ENCODE results near the gene SLC9A4.

Gene SLC9A4

GRCh38 chr2:102522162-102522561 lies 49.1 kb downstream of the SLC9A4 start:
- H3K27me3 ChIP-seq (ENCODE audit: insufficient read depth, low read length): no peaks in the 10 kb centered on the region
- H3K36me3 ChIP-seq (ENCODE audit: insufficient read depth, low read depth, low read length): no peaks in the 10 kb centered on the region
- H3K9me3 ChIP-seq (ENCODE audit: insufficient read depth, low read depth, low read length): no peaks in the 10 kb centered on the region
- H3K27ac ChIP-seq (ENCODE audit: low read length): no peak overlapping the region
- H3K4me1 ChIP-seq (ENCODE audit: insufficient read depth, low read length): no peaks in the 10 kb centered on the region
- no peak overlapping the region for H3K9ac ChIP-seq (ENCODE audit: low read depth, low read length)
- H3K4me3 ChIP-seq (ENCODE audit: low read length): no peak overlapping the region

DNA sequence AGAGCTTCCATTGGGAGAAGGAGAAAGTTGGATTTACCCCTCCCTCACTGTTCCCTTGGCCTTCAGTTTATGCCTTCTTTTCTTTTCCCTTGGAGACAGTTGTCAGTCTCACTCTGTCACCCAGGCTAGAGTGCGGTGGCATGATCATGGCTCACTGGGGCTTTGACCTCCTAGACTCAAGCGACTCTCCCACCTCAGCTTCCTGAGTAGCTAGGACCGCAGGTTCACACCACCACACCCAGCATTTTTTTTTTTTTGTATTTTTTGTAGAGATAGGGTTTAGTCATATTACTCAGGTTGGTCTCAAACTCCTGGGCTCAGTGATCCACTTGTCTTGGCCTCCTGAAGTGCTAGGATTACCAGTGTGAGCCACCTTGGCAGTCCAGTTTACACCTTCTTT lies 49.9 kb downstream of the SLC9A4 start:
- Histone ChIP-seq H3K4me1 (ENCODE audit: insufficient read depth, low read length) (no peaks in the 10 kb centered on the region), H3K27me3 (ENCODE audit: insufficient read depth, low read length) (no peaks in the 10 kb centered on the region), H3K9ac (ENCODE audit: low read depth, low read length) (no peak overlapping the region), H3K36me3 (ENCODE audit: insufficient read depth, low read depth, low read length) (no peaks in the 10 kb centered on the region), H3K4me3 (ENCODE audit: low read length) (no peak overlapping the region), H3K27ac (ENCODE audit: low read length) (no peak overlapping the region), H3K9me3 (ENCODE audit: insufficient read depth, low read depth, low read length) (no peaks in the 10 kb centered on the region)

- no peak overlapping the region for H3K9ac ChIP-seq (ENCODE audit: low read depth, low read length)
- no peaks in the 10 kb centered on the region for H3K4me1 ChIP-seq (ENCODE audit: insufficient read depth, low read length)
- no peaks in the 10 kb centered on the region for H3K36me3 ChIP-seq (ENCODE audit: insufficient read depth, low read depth, low read length)
- H3K4me3 ChIP-seq (ENCODE audit: low read length): no peak overlapping the region
- H3K9me3 ChIP-seq (ENCODE audit: insufficient read depth, low read depth, low read length): no peaks in the 10 kb centered on the region
- H3K27me3 ChIP-seq (ENCODE audit: insufficient read depth, low read length): no peaks in the 10 kb centered on the region
- H3K27ac ChIP-seq (ENCODE audit: low read length): no peak overlapping the region
These were observed 50.6 kb downstream of the SLC9A4 start for GRCh38 chr2:102523651-102524050.

- Histone ChIP-seq H3K36me3 (ENCODE audit: insufficient read depth, low read depth, low read length) (no peaks in the 10 kb centered on the region), H3K27me3 (ENCODE audit: insufficient read depth, low read length) (no peaks in the 10 kb centered on the region), H3K4me3 (ENCODE audit: low read length) (no peak overlapping the region), H3K9ac (ENCODE audit: low read depth, low read length) (no peak overlapping the region), H3K27ac (ENCODE audit: low read length) (no peak overlapping the region), H3K9me3 (ENCODE audit: insufficient read depth, low read depth, low read length) (no peaks in the 10 kb centered on the region), H3K4me1 (ENCODE audit: insufficient read depth, low read length) (no peaks in the 10 kb centered on the region)
These were observed 54.1 kb downstream of the SLC9A4 start for GRCh38 chr2:102527086-102527485.

GRCh38 chr2:102538491-102538890 lies 65.5 kb downstream of the SLC9A4 start:
- Histone ChIP-seq H3K27ac (ENCODE audit: low read length) (no peak overlapping the region), H3K36me3 (ENCODE audit: insufficient read depth, low read depth, low read length) (no peaks in the 10 kb centered on the region), H3K4me3 (ENCODE audit: low read length) (no peak overlapping the region), H3K4me1 (ENCODE audit: insufficient read depth, low read length) (no peaks in the 10 kb centered on the region), H3K9ac (ENCODE audit: low read depth, low read length) (no peak overlapping the region), H3K27me3 (ENCODE audit: insufficient read depth, low read length) (no peaks in the 10 kb centered on the region), H3K9me3 (ENCODE audit: insufficient read depth, low read depth, low read length) (no peaks in the 10 kb centered on the region)

GRCh38 chr2:102540882-102541281 lies 67.9 kb downstream of the SLC9A4 start:
- H3K9ac ChIP-seq (ENCODE audit: low read depth, low read length): no peak overlapping the region
- H3K4me3 ChIP-seq (ENCODE audit: low read length): no peak overlapping the region
- no peaks in the 10 kb centered on the region for H3K9me3 ChIP-seq (ENCODE audit: insufficient read depth, low read depth, low read length)
- no peaks in the 10 kb centered on the region for H3K4me1 ChIP-seq (ENCODE audit: insufficient read depth, low read length)
- no peak overlapping the region for H3K27ac ChIP-seq (ENCODE audit: low read length)
- H3K36me3 ChIP-seq (ENCODE audit: insufficient read depth, low read depth, low read length): no peaks in the 10 kb centered on the region
- no peaks in the 10 kb centered on the region for H3K27me3 ChIP-seq (ENCODE audit: insufficient read depth, low read length)

GRCh38 chr2:102544182-102544581 lies 71.2 kb downstream of the SLC9A4 start:
- Histone ChIP-seq H3K9ac (ENCODE audit: low read depth, low read length) (no peak overlapping the region), H3K27me3 (ENCODE audit: insufficient read depth, low read length) (no peaks in the 10 kb centered on the region), H3K4me3 (ENCODE audit: low read length) (no peak overlapping the region), H3K9me3 (ENCODE audit: insufficient read depth, low read depth, low read length) (peaks cover under 1% of the 10 kb centered on the region; the same call in 1 of the 2 replicates), H3K27ac (ENCODE audit: low read length) (no peak overlapping the region), H3K4me1 (ENCODE audit: insufficient read depth, low read length) (no peaks in the 10 kb centered on the region), H3K36me3 (ENCODE audit: insufficient read depth, low read depth, low read length) (no peaks in the 10 kb centered on the region)

DNA sequence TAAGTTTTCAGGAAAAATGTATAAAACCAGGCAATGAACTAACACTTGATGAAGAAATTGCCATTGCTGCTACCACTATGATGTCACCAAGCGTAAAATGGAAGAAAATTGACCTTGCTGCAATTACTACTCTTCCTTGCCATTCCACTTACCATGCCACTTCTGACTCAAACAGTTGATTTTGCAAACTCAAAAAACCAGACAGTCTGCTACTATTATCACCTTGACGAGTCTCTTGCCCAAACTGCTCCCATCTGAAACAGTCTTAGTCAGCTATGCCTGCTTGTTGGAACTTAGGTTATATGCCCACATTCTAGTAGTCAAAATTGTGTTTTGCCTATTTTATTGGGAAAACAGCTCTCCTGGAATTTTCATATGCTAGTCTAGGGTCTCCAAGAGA lies 74.4 kb downstream of the SLC9A4 start:
- H3K27me3 ChIP-seq (ENCODE audit: insufficient read depth, low read length): no peaks in the 10 kb centered on the region
- no peak overlapping the region for H3K9ac ChIP-seq (ENCODE audit: low read depth, low read length)
- H3K4me3 ChIP-seq (ENCODE audit: low read length): no peak overlapping the region
- peaks cover 3% of the 10 kb centered on the region; the same call in 1 of the 2 replicates for H3K9me3 ChIP-seq (ENCODE audit: insufficient read depth, low read depth, low read length)
- H3K36me3 ChIP-seq (ENCODE audit: insufficient read depth, low read depth, low read length): no peaks in the 10 kb centered on the region
- H3K4me1 ChIP-seq (ENCODE audit: insufficient read depth, low read length): no peaks in the 10 kb centered on the region
- no peak overlapping the region for H3K27ac ChIP-seq (ENCODE audit: low read length)

DNA sequence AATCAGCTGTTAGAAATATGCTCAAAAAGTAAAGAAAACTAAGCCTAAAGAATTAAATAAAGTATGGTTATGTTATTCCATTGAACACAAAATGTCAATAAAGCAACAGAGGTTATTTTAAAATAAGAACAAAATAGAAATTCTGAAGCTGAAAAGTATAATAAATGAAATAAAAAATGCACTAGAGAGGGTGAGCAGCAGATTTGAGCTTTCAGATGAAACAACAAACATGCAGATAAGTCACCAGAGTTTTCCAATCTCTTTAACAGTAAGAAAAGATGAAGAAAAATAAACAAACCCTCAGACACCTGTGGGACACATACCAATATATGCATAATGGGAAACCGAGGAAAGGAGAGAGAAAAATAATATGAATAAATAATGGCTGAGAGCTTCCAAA lies 76.0 kb downstream of the SLC9A4 start:
- Histone ChIP-seq H3K27ac (ENCODE audit: low read length) (no peak overlapping the region), H3K4me1 (ENCODE audit: insufficient read depth, low read length) (no peaks in the 10 kb centered on the region), H3K9me3 (ENCODE audit: insufficient read depth, low read depth, low read length) (peaks cover 6% of the 10 kb centered on the region; the same call in 1 of the 2 replicates), H3K4me3 (ENCODE audit: low read length) (no peak overlapping the region), H3K27me3 (ENCODE audit: insufficient read depth, low read length) (no peaks in the 10 kb centered on the region), H3K36me3 (ENCODE audit: insufficient read depth, low read depth, low read length) (no peaks in the 10 kb centered on the region), H3K9ac (ENCODE audit: low read depth, low read length) (no peak overlapping the region)

DNA sequence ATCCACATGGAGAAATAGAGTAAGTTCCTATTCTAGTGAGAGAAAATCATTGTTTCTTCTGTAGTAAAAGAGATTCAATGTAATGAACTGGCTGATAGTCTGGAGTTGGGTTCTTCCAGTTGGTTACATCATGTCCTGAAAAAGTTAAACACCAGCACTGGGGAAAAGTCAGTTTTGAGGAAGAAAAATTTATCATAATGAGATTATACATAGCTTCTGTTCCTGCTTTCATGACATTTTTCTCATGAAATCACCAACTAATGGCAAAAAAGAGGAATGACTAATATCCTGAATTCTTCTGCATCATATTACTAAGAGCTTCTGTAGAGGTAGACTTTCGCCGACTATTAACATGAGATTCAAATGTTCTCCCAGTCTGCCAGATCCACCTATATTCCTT lies 77.1 kb downstream of the SLC9A4 start:
- Histone ChIP-seq H3K36me3 (ENCODE audit: insufficient read depth, low read depth, low read length) (no peaks in the 10 kb centered on the region), H3K4me3 (ENCODE audit: low read length) (no peak overlapping the region), H3K27me3 (ENCODE audit: insufficient read depth, low read length) (no peaks in the 10 kb centered on the region), H3K9ac (ENCODE audit: low read depth, low read length) (no peak overlapping the region), H3K9me3 (ENCODE audit: insufficient read depth, low read depth, low read length) (peaks cover 6% of the 10 kb centered on the region; the same call in 1 of the 2 replicates), H3K4me1 (ENCODE audit: insufficient read depth, low read length) (no peaks in the 10 kb centered on the region), H3K27ac (ENCODE audit: low read length) (no peak overlapping the region)

DNA sequence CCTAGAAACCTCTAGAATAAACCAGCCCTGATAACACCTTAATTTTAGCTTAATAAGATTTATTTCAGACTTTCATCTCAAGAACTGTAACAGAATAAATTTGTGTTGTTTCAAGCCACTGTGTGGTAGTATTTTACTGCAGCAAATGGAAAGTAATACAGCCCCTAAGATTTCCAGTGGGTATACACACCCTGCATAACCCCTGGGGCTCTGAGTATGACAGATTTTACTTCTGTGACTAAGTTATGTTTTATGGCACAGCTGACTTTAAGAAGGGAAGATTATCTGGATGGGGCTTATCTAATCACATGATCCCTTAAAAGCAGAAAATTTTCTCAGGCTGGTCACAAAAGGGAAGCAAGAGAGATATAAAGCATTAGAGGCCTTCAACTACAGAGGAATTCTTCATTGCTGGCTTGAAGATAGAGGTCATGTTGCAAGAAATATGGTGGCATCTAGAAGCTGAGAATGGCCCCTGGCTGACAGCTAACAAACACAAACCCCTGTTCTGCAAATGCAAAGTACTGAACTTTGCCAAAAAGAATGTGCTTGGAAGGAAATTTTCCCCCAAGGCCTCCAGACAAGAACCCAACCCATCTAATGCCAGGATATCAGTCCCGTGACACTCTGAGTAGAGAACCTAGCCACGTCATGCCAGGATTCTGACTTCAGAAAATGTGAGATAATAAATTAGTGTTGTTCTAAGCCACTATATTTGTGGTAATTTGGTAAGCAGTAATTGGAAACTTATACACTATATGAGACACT lies 78.5 kb downstream of the SLC9A4 start:
- no peaks in the 10 kb centered on the region for H3K36me3 ChIP-seq (ENCODE audit: insufficient read depth, low read depth, low read length)
- H3K9me3 ChIP-seq (ENCODE audit: insufficient read depth, low read depth, low read length): peaks cover 6% of the 10 kb centered on the region; the same call in 1 of the 2 replicates

DNA sequence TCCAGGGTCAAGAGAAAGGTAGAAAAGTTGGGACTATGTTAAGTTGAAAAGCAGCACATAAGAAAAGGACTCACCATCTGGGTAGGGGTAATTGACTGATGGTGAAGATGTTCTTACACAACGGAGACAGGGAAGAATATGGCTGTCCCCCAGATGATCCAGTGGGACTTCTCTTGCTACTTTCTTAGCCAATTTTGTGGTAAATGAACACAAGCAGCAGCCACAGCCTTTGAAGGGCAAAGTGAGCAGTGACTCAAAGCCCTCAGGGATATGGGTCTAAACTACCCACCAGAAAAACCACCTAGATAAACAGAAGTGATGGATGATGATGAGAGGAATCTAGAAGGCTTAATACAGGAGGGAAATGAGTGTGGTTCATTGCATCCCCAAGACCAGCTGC lies 80.6 kb downstream of the SLC9A4 start:
- no peaks in the 10 kb centered on the region for H3K4me1 ChIP-seq (ENCODE audit: insufficient read depth, low read length)
- H3K27ac ChIP-seq (ENCODE audit: low read length): no peak overlapping the region
- peaks cover 6% of the 10 kb centered on the region; the same call in 1 of the 2 replicates for H3K9me3 ChIP-seq (ENCODE audit: insufficient read depth, low read depth, low read length)
- H3K36me3 ChIP-seq (ENCODE audit: insufficient read depth, low read depth, low read length): no peaks in the 10 kb centered on the region
- no peak overlapping the region for H3K9ac ChIP-seq (ENCODE audit: low read depth, low read length)
- no peaks in the 10 kb centered on the region for H3K27me3 ChIP-seq (ENCODE audit: insufficient read depth, low read length)
- H3K4me3 ChIP-seq (ENCODE audit: low read length): no peak overlapping the region

More for the DNA sequence above, 78.5 kb downstream of the SLC9A4 start:
- Histone ChIP-seq H3K4me3 (ENCODE audit: low read length) (no peak overlapping the region), H3K27ac (ENCODE audit: low read length) (no peak overlapping the region), H3K9ac (ENCODE audit: low read depth, low read length) (no peak overlapping the region), H3K27me3 (ENCODE audit: insufficient read depth, low read length) (no peaks in the 10 kb centered on the region), H3K4me1 (ENCODE audit: insufficient read depth, low read length) (no peaks in the 10 kb centered on the region)

Data from iPS-20b (cell line).